OCI-LY3 (cell line): ENCODE data around the gene RTTN.

ENCODE experiments used
- H2AFZ ChIP-seq: fragments of 200-600, 300-600 bp; shearing (Covaris generic); 2 replicates; pipeline ENCODE4 v1.6.0; 2014; ENCODE audit warnings: antibody characterized with exemption, low read depth, low read length
- H3K27ac ChIP-seq: fragments of 200-600, 300-600 bp; sonication (generic); 2 replicates; pipeline ENCODE4 v1.5.1; 2014; ENCODE audit warnings: mild to moderate bottlenecking, low read length, moderate library complexity, mixed read lengths
- H3K27me3 ChIP-seq: fragments of 200-600, 300-600 bp; sonication (generic); 2 replicates; pipeline ENCODE4 v1.6.1; 2014; ENCODE audit warnings: low read depth, low read length, mixed read lengths
- H3K36me3 ChIP-seq: fragments of 200-600, 300-600 bp; sonication (generic); replicated peaks from 2 replicates; pipeline ENCODE3; 2014; ENCODE audit warnings: low read depth, low read length, mixed read lengths
- H3K4me1 ChIP-seq: fragments of 300-600, 200-600 bp; sonication (generic); 2 replicates; pipeline ENCODE4 v1.6.1; 2014; ENCODE audit warnings: low read length, mixed read lengths
- H3K4me2 ChIP-seq: fragments of 200-600, 300-600 bp; sonication (generic); 2 replicates; pipeline ENCODE4 v1.6.1; 2014; ENCODE audit warnings: low read length, mixed read lengths
- H3K4me3 ChIP-seq: fragments of 300-600, 200-600 bp; sonication (generic); 2 replicates; pipeline ENCODE4 v1.5.1; 2014; ENCODE audit warnings: antibody characterized with exemption, mild to moderate bottlenecking, low read length, moderate library complexity
- H3K79me2 ChIP-seq: fragments of 300-600, 200-600 bp; shearing (Covaris generic); 2 replicates; pipeline ENCODE4 v1.6.1; 2014; ENCODE audit warnings: mild to moderate bottlenecking, low read length, mixed read lengths
- H3K9ac ChIP-seq: fragments of 300-600, 200-600 bp; shearing (Covaris generic); 2 replicates; pipeline ENCODE4 v1.6.0; 2014; ENCODE audit warnings: mild to moderate bottlenecking, low read length, moderate library complexity
- H3K9me3 ChIP-seq: fragments of 200-600, 300-600 bp; shearing (Covaris generic); 2 replicates; pipeline ENCODE4 v1.6.1; 2014; ENCODE audit warnings: low read length, mixed read lengths; ENCODE audit not compliant: insufficient read depth
- H4K20me1 ChIP-seq: fragments of 200-600, 300-600 bp; sonication (generic); 2 replicates; pipeline ENCODE4 v1.6.1; 2016; ENCODE audit warnings: low read length, mixed read lengths; ENCODE audit not compliant: insufficient read depth
- CTCF ChIP-seq: fragments of 200-600, 300-600 bp; sonication (generic); IDR thresholded peaks from 2 replicates; pipeline ENCODE4 v1.5.1; 2014; ENCODE audit warnings: antibody characterized with exemption, low read length, low read depth
- EZH2phosphoT487 ChIP-seq: fragments of 200-600 bp; shearing (Covaris generic); IDR thresholded peaks from 2 replicates; pipeline ENCODE4 v1.6.1; 2018; ENCODE audit warnings: antibody characterized with exemption, mixed run types, low read depth

Gene RTTN

GRCh38 chr18:70015127-70015526 is 190.4 kb downstream of the RTTN start:
- no peak overlapping the region for H3K27ac ChIP-seq

GRCh38 chr18:70005580-70005979 is 199.9 kb downstream of the RTTN start:
- Histone ChIP-seq H3K9ac (no peak overlapping the region), H3K79me2 (no peaks in the 10 kb centered on the region), H3K27ac (no peak overlapping the region), H3K4me3 (no peak overlapping the region), H2AFZ (no peak overlapping the region), H3K36me3 (peaks cover 32% of the 10 kb centered on the region), H3K9me3 (no peaks in the 10 kb centered on the region), H3K4me2 (no peak overlapping the region), H3K4me1 (no peaks in the 10 kb centered on the region), H3K27me3 (no peaks in the 10 kb centered on the region), H4K20me1 (no peaks in the 10 kb centered on the region)
- TF ChIP-seq EZH2phosphoT487 (no peak), CTCF (no peak)

More at GRCh38 chr18:70015127-70015526, 190.4 kb downstream of the RTTN start:
- Histone ChIP-seq H3K79me2 (no peaks in the 10 kb centered on the region), H3K27me3 (no peaks in the 10 kb centered on the region), H3K36me3 (peaks cover 52% of the 10 kb centered on the region), H3K4me2 (no peak overlapping the region), H4K20me1 (no peaks in the 10 kb centered on the region), H3K4me1 (no peaks in the 10 kb centered on the region), H3K4me3 (no peak overlapping the region), H3K9ac (no peak overlapping the region), H3K9me3 (no peaks in the 10 kb centered on the region), H2AFZ (no peak overlapping the region)
- TF ChIP-seq CTCF (no peak), EZH2phosphoT487 (no peak)

- no peaks in the 10 kb centered on the region for H3K9me3 ChIP-seq
- H3K36me3 ChIP-seq, result peaks cover 39% of the 10 kb centered on the region
- TF ChIP-seq EZH2phosphoT487, result no peak
- no peak for TF ChIP-seq CTCF
- H3K4me2 ChIP-seq, result no peak overlapping the region
- no peaks in the 10 kb centered on the region for H4K20me1 ChIP-seq
- H3K9ac ChIP-seq, result no peak overlapping the region
- no peaks in the 10 kb centered on the region for H3K79me2 ChIP-seq
- no peaks in the 10 kb centered on the region for H3K27me3 ChIP-seq
- no peak overlapping the region for H3K4me3 ChIP-seq
- H2AFZ ChIP-seq, result no peak overlapping the region
- no peaks in the 10 kb centered on the region for H3K4me1 ChIP-seq
- no peak overlapping the region for H3K27ac ChIP-seq
Observed at GRCh38 chr18:70004696-70005095, 200.8 kb downstream of the RTTN start.

- Histone ChIP-seq H3K4me2 (no peak overlapping the region), H3K79me2 (no peaks in the 10 kb centered on the region), H3K36me3 (peaks cover 70% of the 10 kb centered on the region), H3K4me1 (no peaks in the 10 kb centered on the region), H4K20me1 (no peaks in the 10 kb centered on the region), H3K9ac (no peak overlapping the region), H3K4me3 (no peak overlapping the region), H3K27ac (no peak overlapping the region), H3K27me3 (no peaks in the 10 kb centered on the region), H2AFZ (no peak overlapping the region), H3K9me3 (no peaks in the 10 kb centered on the region)
- TF ChIP-seq EZH2phosphoT487 (no peak), CTCF (no peak)
Observed at GRCh38 chr18:69999656-70000055, 205.8 kb downstream of the RTTN start.
